ENCODE results near the gene SPG21. TPM values are rescaled to one million over a fixed set of nuclear protein-coding genes. Genes with fewer than 3 reads are reported as not detected.

Gene SPG21
- total RNA-seq, 1 experiment from 2014 or later, result 104 TPM

DNA sequence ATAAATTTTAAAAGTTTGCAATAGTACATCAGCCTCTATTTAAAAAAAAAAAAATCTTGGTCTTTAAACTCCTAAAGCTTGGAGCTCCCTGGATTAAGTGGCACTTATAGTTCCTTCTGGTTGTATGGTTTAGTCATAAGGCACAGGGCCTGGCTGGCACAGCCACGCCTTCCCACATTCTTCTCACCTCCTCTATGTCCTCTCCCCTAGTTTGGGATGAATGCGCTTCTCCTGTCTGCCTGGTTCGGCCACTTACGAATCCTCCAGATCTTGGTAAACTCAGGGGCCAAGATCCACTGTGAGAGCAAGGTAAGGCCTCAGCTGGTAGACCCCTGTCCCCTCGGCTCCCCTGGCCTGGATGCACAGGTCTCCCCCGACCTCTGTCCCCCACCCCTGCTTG, 68.0 kb downstream of the SPG21 start:
- peaks cover 40% of the 10 kb centered on the region for H3K27me3 Mint-ChIP-seq (ENCODE audit: unreplicated experiment)
- H3K27ac Mint-ChIP-seq (ENCODE audit: unreplicated experiment), result no peak overlapping the region
- DNase-seq, result no peak
- intact Hi-C loops (cut with micrococcal nuclease; ENCODE audit: unreplicated experiment), result no loop called here
- no peaks in the 10 kb centered on the region for H3K9me3 Mint-ChIP-seq (ENCODE audit: low read depth, unreplicated experiment)
- TF ChIP-seq, protein P1, sequence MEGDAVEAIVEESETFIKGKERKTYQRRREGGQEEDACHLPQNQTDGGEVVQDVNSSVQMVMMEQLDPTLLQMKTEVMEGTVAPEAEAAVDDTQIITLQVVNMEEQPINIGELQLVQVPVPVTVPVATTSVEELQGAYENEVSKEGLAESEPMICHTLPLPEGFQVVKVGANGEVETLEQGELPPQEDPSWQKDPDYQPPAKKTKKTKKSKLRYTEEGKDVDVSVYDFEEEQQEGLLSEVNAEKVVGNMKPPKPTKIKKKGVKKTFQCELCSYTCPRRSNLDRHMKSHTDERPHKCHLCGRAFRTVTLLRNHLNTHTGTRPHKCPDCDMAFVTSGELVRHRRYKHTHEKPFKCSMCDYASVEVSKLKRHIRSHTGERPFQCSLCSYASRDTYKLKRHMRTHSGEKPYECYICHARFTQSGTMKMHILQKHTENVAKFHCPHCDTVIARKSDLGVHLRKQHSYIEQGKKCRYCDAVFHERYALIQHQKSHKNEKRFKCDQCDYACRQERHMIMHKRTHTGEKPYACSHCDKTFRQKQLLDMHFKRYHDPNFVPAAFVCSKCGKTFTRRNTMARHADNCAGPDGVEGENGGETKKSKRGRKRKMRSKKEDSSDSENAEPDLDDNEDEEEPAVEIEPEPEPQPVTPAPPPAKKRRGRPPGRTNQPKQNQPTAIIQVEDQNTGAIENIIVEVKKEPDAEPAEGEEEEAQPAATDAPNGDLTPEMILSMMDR (IDR thresholded peaks at IDR 0.05; ENCODE audit: unreplicated experiment), result no peak
- CTCF ChIA-PET, result interaction anchor here (1.2 kb wide), 1 partner anchor 16 kb away, joined by 6 read pairs; no protein-coding TSS in a partner anchor
- no TSS peak for BruUV-seq (replicated peaks)
- H3K36me3 Mint-ChIP-seq (ENCODE audit: insufficient read depth, unreplicated experiment), result peaks cover 5% of the 10 kb centered on the region
- no peaks in the 10 kb centered on the region for H3K4me1 Mint-ChIP-seq (ENCODE audit: low read depth, unreplicated experiment)
- H3K4me3 Mint-ChIP-seq (ENCODE audit: low read depth, unreplicated experiment), result no peak overlapping the region

DNA sequence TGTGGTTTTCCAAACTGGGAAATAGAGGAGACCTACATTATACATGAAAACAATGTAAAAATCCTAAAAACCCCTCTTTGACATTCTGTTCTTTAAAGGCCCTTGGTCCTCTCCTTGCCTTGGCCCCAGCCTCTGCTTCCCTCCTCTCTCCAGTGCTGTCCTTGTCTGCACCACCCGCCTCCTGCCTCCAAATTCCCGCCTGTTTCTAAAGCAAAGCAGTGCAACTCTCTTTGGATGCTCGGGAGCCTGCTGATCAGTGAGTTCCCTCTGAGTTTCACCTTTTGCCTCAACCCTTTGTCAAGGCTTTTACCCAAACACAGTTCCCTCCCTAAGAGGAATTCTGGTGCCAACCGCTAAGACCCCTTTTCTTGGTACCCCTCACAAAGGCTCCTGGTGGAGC, 70.0 kb downstream of the SPG21 start:
- TF ChIP-seq, protein P1 (IDR thresholded peaks at IDR 0.05; ENCODE audit: unreplicated experiment), result no peak
- no peak overlapping the region for H3K4me3 Mint-ChIP-seq (ENCODE audit: low read depth, unreplicated experiment)
- H3K9me3 Mint-ChIP-seq (ENCODE audit: low read depth, unreplicated experiment), result no peaks in the 10 kb centered on the region
- intact Hi-C loops (cut with micrococcal nuclease; ENCODE audit: unreplicated experiment), result no loop called here
- CTCF ChIA-PET, result no interaction called here
- peaks cover 5% of the 10 kb centered on the region for H3K36me3 Mint-ChIP-seq (ENCODE audit: insufficient read depth, unreplicated experiment)
- BruUV-seq (replicated peaks), result no TSS peak
- H3K27ac Mint-ChIP-seq (ENCODE audit: unreplicated experiment), result no peak overlapping the region
- H3K4me1 Mint-ChIP-seq (ENCODE audit: low read depth, unreplicated experiment), result no peaks in the 10 kb centered on the region
- peaks cover 44% of the 10 kb centered on the region for H3K27me3 Mint-ChIP-seq (ENCODE audit: unreplicated experiment)
- DNase-seq, result no peak

- Mint-ChIP-seq H3K27ac (ENCODE audit: unreplicated experiment) (no peak overlapping the region), H3K36me3 (ENCODE audit: insufficient read depth, unreplicated experiment) (peaks cover 5% of the 10 kb centered on the region), H3K4me1 (ENCODE audit: low read depth, unreplicated experiment) (no peaks in the 10 kb centered on the region), H3K9me3 (ENCODE audit: low read depth, unreplicated experiment) (no peaks in the 10 kb centered on the region), H3K27me3 (ENCODE audit: unreplicated experiment) (peaks cover 69% of the 10 kb centered on the region), H3K4me3 (ENCODE audit: low read depth, unreplicated experiment) (no peak overlapping the region)
- no peak for DNase-seq
- CTCF ChIA-PET, result no interaction called here
- intact Hi-C loops (cut with micrococcal nuclease; ENCODE audit: unreplicated experiment), result no loop called here
- TF ChIP-seq, protein P1 (IDR thresholded peaks at IDR 0.05; ENCODE audit: unreplicated experiment), result no peak
- no TSS peak for BruUV-seq (replicated peaks)
Observed at GRCh38 chr15:64917211-64917610, 72.5 kb downstream of the SPG21 start.

- Mint-ChIP-seq H3K4me1 (ENCODE audit: low read depth, unreplicated experiment) (peaks cover 3% of the 10 kb centered on the region), H3K36me3 (ENCODE audit: insufficient read depth, unreplicated experiment) (peaks cover 8% of the 10 kb centered on the region), H3K9me3 (ENCODE audit: low read depth, unreplicated experiment) (no peaks in the 10 kb centered on the region), H3K27me3 (ENCODE audit: unreplicated experiment) (peaks cover 77% of the 10 kb centered on the region), H3K27ac (ENCODE audit: unreplicated experiment) (no peak overlapping the region), H3K4me3 (ENCODE audit: low read depth, unreplicated experiment) (no peak overlapping the region)
- intact Hi-C loops (cut with micrococcal nuclease; ENCODE audit: unreplicated experiment), result no loop called here
- TF ChIP-seq, protein P1 (IDR thresholded peaks at IDR 0.05; ENCODE audit: unreplicated experiment), result no peak
- CTCF ChIA-PET, result interaction anchor here (0.7 kb wide), 2 partner anchors 26 to 96 kb away, joined by 3 to 4 read pairs; no protein-coding TSS in a partner anchor
- DNase-seq, result no peak
- BruUV-seq (replicated peaks), result no TSS peak
Observed at GRCh38 chr15:64916365-64916764, 73.3 kb downstream of the SPG21 start.

All from Calu3 (cell line).